GM18909 (cell line): Measurements from ENCODE around the gene A2M.

Experiments used
- ATAC-seq: cut with Tn5 transposase; IDR thresholded peaks from one replicate; pipeline ENCODE4 v1.9.1; 2021; ENCODE audit warnings: mild to moderate bottlenecking; ENCODE audit not compliant: unreplicated experiment, poor library complexity

A2M gene

GRCh38 chr12:9049520-9050133 lies 66.1 kb downstream of the A2M start:
- ATAC-seq, result no peak

- ATAC-seq, result no peak
These were observed 66.8 kb downstream of the A2M start for GRCh38 chr12:9048930-9049329.

GRCh38 chr12:9047105-9047504 lies 68.6 kb downstream of the A2M start:
- ATAC-seq, result no peak

- ATAC-seq, result no peak
These were observed 72.0 kb downstream of the A2M start for GRCh38 chr12:9043766-9044165.

GRCh38 chr12:9041321-9041720 lies 74.4 kb downstream of the A2M start:
- no peak for ATAC-seq

GRCh38 chr12:9040484-9041186 lies 75.1 kb downstream of the A2M start:
- no peak for ATAC-seq

- no peak for ATAC-seq
These were observed 76.2 kb downstream of the A2M start for GRCh38 chr12:9039397-9039977.

- no peak for ATAC-seq
These were observed 78.3 kb downstream of the A2M start for GRCh38 chr12:9037431-9037830.

- no peak for ATAC-seq
These were observed 79.5 kb downstream of the A2M start for GRCh38 chr12:9036227-9036626.

- ATAC-seq, result no peak
These were observed 81.6 kb downstream of the A2M start for GRCh38 chr12:9034095-9034494.

- no peak for ATAC-seq
These were observed 82.3 kb downstream of the A2M start for GRCh38 chr12:9033265-9033887.

GRCh38 chr12:9032202-9032964 lies 83.3 kb downstream of the A2M start:
- ATAC-seq, result no peak

- ATAC-seq, result no peak
These were observed 84.9 kb downstream of the A2M start for GRCh38 chr12:9030776-9031175.

- ATAC-seq, result no peak
These were observed 88.3 kb downstream of the A2M start for GRCh38 chr12:9027161-9028059.

GRCh38 chr12:9024512-9024911 lies 91.2 kb downstream of the A2M start:
- no peak for ATAC-seq

GRCh38 chr12:9022592-9022991 lies 93.1 kb downstream of the A2M start:
- no peak for ATAC-seq
